ENCODE measurements around the gene TRIM44. TPM values are rescaled to one million over a fixed set of nuclear protein-coding genes. Genes with fewer than 3 reads are reported as not detected.
"Not testable (repeated sequence)": the region's sequence is repeated elsewhere in the genome, so short reads cannot be mapped to it uniquely, and the experiment has no call there.

Gene TRIM44
- total and polyA plus RNA-seq, 8 donors, result 6.3 to 55.4 (median 36.4) TPM

DNA sequence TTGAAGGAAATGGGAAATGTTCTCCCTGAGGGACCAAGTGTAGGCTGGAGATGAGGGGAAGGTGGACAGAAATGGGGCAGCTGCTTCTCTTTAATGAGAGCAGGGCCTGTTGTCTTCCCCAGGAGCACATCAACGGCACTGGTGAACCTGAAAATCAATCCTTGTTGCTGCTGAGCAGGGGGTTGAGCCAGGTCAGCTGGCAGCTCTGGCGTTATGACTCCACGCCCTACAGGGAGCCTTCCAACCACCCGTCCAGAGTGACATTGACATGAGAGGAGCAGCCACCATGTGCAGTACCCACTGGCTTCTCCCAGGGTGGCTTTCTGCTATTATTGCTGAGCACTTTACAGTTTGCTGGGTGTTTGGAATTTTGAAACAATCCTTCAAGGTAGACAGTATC is 164.4 kb downstream of the TRIM44 start:
- FAIRE-seq (no peak), ATAC-seq (peak; percentile 65 to 86 (median 80)), DNase-seq (peak; percentile 54 to 77 (median 66))
- H3K4me1 ChIP-seq, result peaks cover 0 to 18% (median 14%) of the 10 kb centered on the region in 3 donors
- H3K9me3 ChIP-seq, result no peaks in the 10 kb centered on the region
- no peak overlapping the region for H3K27ac ChIP-seq
- intact Hi-C loops (cut with DNase I), result loop anchor here in 1 of 3 donors (10.0 kb wide), 1 partner anchor 438 kb away; no protein-coding TSS in a partner anchor
- TF ChIP-seq, protein P1, sequence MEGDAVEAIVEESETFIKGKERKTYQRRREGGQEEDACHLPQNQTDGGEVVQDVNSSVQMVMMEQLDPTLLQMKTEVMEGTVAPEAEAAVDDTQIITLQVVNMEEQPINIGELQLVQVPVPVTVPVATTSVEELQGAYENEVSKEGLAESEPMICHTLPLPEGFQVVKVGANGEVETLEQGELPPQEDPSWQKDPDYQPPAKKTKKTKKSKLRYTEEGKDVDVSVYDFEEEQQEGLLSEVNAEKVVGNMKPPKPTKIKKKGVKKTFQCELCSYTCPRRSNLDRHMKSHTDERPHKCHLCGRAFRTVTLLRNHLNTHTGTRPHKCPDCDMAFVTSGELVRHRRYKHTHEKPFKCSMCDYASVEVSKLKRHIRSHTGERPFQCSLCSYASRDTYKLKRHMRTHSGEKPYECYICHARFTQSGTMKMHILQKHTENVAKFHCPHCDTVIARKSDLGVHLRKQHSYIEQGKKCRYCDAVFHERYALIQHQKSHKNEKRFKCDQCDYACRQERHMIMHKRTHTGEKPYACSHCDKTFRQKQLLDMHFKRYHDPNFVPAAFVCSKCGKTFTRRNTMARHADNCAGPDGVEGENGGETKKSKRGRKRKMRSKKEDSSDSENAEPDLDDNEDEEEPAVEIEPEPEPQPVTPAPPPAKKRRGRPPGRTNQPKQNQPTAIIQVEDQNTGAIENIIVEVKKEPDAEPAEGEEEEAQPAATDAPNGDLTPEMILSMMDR (IDR thresholded peaks at IDR 0.05), result no peak
- H3K27me3 ChIP-seq, result no peaks in the 10 kb centered on the region
- H3K4me3 ChIP-seq, result no peak overlapping the region
- WGBS, 2 donors, result 25 to 31% methylated on average over 4 of the region's 4 CpGs
- H3K36me3 ChIP-seq, result no peaks in the 10 kb centered on the region

DNA sequence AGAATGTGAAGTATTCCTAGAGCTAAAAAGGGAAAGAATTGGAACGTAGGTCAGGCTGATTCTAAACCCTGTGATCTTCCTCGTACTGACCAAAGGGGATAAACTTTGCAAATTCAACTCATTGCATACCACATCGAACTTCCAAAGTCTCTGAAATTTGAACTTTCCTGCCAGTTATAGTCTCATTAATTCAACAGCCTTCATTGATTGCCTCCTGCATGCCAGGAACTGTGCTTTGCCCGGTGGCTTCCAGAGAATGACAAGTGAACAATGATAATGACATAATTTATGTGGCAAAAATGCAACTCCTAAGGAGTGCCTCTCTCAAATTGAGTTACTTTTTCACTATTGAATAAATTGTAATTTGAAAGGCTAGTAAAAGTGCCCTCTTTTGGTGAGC is 173.6 kb downstream of the TRIM44 start:
- peak in 1 of 4 donors; percentile 57 for ATAC-seq
- Histone ChIP-seq H3K4me3 (no peak overlapping the region), H3K27me3 (no peaks in the 10 kb centered on the region), H3K9me3 (no peaks in the 10 kb centered on the region), H3K4me1 (no peaks in the 10 kb centered on the region), H3K27ac (no peak overlapping the region), H3K36me3 (no peaks in the 10 kb centered on the region)
- WGBS, 2 donors, result 47 to 51% methylated on average over 4 of the region's 4 CpGs
- FAIRE-seq, result no peak
- no peak for DNase-seq
- TF ChIP-seq, protein P1 (IDR thresholded peaks at IDR 0.05), result no peak
- intact Hi-C loops (cut with DNase I), result no loop called here

DNA sequence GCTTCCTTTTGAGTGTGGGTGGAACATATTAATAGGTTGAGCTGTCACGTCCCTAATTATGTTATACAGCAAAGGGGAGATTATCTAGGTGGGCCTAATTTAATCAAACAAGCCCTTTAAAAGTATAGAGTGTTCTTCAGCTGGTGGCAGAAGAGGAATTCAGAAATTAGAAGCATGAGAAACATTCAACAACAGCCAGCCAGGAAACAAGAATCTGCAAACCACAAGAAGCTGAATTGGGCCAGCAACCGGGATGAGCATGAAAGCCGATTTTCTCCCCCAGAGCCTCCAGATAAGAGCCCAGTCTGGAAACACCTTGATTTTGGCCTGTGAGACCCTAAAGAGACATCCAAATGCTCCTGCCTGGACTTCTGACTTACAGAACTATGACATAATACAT is 175.5 kb downstream of the TRIM44 start:
- TF ChIP-seq, protein P1 (IDR thresholded peaks at IDR 0.05), result no peak

DNA sequence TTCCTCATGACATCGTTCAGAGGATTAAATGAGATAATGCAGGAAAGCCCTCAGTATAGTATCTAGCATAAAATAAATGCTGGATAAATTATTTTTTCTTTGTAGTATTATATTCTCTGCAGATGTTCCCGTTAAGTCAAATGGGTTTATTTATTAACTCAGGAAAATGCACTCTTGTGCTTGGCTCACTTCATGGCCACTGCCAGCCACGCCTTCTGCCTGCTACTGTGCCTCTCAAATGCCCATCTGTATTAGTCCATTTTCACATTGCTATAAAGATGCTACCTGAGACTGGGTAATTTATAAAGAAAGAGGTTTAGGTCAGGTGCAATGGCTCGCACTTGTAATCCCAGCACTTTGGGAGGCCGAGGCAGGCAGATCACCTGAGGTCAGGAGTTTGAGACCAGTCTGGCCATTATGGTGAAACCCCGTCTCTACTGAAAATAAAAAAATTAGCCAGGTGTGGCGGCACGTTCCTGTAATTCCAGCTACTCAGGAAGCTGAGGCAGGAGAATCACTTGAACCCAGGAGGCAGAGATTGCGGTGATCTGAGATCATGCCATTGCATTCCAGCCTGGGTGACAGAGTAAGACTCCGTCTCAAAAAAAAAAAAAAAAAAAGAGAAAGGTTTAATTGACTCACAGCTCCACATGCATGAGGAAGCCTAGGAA is 176.3 kb downstream of the TRIM44 start:
- DNase-seq; H3K9me3 ChIP-seq; H3K36me3 ChIP-seq; H3K4me1 ChIP-seq; H3K27me3 ChIP-seq; intact Hi-C loops (cut with DNase I); FAIRE-seq; H3K27ac ChIP-seq; H3K4me3 ChIP-seq: not testable (repeated sequence)
- 84 to 85% methylated on average over 10 of the region's 10 CpGs for WGBS, 2 donors
- peak in 1 of 4 donors; percentile 42 for ATAC-seq

More for the DNA sequence above, 175.5 kb downstream of the TRIM44 start:
- peaks cover 0 to 4% (median 0%) of the 10 kb centered on the region in 3 donors for H3K4me1 ChIP-seq
- no peaks in the 10 kb centered on the region for H3K9me3 ChIP-seq
- no peak overlapping the region for H3K4me3 ChIP-seq
- ATAC-seq (no peak), DNase-seq (no peak), FAIRE-seq (no peak)
- no peak overlapping the region for H3K27ac ChIP-seq
- intact Hi-C loops (cut with DNase I), result no loop called here
- no peaks in the 10 kb centered on the region for H3K27me3 ChIP-seq
- H3K36me3 ChIP-seq, result no peaks in the 10 kb centered on the region
- WGBS, 2 donors, result 90 to 91% methylated on average over 3 of the region's 3 CpGs

DNA sequence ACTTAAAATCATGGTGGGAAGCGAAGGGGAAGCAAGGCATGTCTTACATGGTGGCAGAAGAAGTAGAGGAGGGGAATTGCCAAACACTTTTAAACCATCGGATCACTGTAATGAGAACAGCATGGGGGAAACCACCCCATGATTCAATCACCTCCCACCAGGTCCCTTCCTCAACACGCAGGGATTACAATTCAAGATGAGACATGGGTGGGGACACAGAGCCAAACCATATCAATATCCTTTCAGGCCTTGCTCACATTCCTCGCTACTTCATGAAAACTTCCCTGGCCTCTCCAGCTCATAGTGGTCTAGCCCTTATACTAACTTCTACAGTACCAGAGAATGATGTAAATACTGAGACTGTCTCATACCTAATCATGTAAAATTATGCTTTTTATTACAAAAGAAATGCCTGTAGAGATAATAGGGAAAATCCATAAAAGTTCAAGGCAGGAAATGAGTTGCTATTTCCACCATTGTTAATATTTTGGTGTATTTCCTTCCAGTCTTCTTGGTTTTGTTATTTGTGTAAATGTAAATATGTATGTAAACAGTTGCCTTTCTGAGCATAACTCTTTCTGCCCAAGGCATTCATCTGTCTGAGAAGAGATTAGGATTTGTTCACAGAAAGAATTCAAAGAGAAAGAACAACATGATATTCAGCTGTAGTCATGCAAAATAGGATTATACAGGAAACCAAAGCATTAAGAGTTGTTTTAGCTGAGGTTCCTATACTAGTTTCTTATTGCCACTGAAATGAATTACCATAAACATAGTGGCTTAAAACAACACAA is 177.0 kb downstream of the TRIM44 start:
- H3K4me1 ChIP-seq, result peaks cover 0 to 4% (median 0%) of the 10 kb centered on the region in 3 donors
- TF ChIP-seq, protein P1 (IDR thresholded peaks at IDR 0.05), result no peak
- no peak for DNase-seq
- H3K36me3 ChIP-seq, result no peaks in the 10 kb centered on the region
- no peak overlapping the region for H3K4me3 ChIP-seq
- intact Hi-C loops (cut with DNase I), result no loop called here
- H3K9me3 ChIP-seq, result no peaks in the 10 kb centered on the region
- ATAC-seq, result no peak
- H3K27me3 ChIP-seq, result no peaks in the 10 kb centered on the region
- FAIRE-seq, result no peak
- H3K27ac ChIP-seq, result no peak overlapping the region
- WGBS, 2 donors, result 92 to 98% methylated on average over 4 of the region's 4 CpGs
